ENCODE results near the gene DDX43. TPM values are rescaled to one million over a fixed set of nuclear protein-coding genes. Genes with fewer than 3 reads are reported as not detected.
"Not testable (repeated sequence)": the region's sequence is repeated elsewhere in the genome, so short reads cannot be mapped to it uniquely, and the experiment has no call there.

Gene DDX43
- total RNA-seq, 1 donor from 2014 or later: 0.33 TPM

DNA sequence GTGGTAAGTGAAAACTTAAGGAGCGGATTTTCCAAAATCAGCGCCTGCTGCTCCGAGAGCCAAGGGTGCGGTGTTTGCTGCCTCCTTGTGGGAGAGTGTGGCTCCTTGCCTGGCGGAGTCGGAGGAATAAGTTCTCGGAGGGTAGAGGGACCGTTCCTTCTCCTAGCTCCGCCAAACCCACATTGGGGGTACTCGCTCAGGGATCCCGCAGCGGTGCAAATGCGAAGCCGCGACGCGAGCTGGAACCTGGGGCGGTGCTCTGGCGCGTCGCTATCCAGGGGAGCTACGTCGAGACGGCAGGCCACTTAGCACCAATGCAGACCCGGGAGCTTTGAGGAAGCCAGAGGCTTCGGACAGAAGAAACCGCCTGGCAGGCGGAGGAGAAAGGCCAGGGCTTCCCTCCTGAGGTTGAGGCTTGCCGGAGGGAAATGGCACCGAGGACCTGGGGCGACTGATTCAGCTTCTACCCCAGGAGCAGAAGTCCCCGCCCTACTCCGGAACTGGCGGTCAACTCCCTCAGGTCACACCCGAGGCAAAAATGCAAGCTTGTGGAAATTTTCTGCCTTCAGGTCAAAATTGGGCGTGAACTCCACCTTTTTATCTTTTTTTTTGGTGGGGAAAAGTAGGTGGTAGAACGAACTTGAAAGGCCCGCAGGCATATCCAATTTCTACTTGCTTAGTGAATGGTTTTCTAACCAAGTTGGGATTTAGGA is 5.7 kb upstream of the DDX43 start:
- no peak for DNase-seq (ENCODE audit: low read depth, low spot score)

DNA sequence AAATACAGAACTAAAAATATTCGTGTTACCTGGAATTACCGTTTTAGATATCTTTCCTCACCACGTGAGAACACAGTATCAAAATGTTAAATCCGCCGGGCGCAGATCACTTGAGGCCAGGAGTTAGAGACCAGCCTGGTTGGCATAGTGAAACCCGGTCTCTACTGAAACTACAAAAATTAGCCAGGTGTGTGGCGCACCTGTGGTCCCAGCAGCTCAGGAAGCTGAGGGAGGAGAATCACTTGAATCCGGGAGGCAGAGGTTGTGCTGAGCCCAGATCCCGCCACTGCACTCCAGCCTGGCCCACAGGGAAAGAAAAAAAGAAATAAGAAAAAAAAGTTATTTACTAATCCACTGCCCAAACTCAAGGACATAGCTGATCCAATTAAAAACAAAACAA is 4.8 kb upstream of the DDX43 start:
- no peak for DNase-seq (ENCODE audit: low read depth, low spot score)

DNA sequence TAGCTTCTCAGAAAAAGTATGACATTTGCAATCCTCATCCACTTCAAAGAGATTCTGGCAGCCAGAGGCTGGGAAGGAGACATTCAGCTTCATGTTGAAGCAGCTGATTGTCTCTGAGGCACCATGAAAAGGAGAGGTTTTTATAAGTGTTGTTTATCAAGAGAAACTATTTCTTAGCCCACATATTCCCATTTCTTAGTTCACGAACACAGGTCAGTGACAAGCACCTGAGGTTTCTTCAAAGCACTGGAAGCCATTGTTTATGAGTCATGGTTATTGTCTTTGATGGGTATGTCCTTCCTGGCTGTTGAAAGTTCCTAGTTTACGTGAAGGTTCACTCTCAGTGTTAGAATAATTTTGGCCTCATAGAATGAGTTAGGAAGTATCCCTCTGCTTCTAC is 3.0 kb upstream of the DDX43 start:
- no peak for DNase-seq (ENCODE audit: low read depth, low spot score)

DNA sequence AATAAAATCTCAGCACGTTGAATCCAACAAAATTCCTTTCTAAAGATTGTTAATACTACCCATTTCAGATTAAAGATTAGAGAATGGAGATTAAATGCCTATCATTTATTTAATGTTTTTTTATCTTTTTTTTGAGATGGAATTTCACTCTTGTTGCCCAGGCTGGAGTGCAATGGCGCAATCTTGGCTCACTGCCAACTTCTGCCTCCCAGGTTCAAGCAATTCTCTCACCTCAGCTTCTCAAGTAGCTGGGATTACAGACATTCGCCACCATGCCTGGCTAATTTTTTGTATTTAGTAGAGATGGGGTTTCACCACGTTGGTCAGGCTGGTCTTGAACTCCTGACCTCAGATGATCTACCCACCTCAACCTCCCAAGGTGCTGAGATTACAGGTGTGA is 2.4 kb upstream of the DDX43 start:
- DNase-seq (ENCODE audit: low read depth, low spot score): not testable (repeated sequence)

DNA sequence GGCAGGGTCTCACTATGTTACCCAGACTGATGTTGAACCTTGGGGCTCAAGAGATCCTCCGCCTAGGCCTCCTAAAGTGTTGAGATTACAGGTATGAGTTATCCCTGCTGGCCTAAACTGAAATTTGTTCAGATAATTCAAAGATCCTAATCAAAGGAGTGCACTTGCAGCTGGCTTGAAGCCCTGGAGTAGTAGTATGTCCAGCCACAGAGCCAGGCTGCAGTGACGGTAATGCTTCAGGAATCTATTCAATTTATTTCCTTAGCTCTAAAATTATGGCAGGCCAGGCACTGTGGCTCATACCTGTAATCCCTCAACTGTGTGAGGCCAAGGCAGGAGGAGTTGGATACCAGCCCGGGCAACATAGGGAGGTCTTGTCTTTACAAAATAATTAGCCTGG is 1.4 kb upstream of the DDX43 start:
- no peak for DNase-seq (ENCODE audit: low read depth, low spot score)

DNA sequence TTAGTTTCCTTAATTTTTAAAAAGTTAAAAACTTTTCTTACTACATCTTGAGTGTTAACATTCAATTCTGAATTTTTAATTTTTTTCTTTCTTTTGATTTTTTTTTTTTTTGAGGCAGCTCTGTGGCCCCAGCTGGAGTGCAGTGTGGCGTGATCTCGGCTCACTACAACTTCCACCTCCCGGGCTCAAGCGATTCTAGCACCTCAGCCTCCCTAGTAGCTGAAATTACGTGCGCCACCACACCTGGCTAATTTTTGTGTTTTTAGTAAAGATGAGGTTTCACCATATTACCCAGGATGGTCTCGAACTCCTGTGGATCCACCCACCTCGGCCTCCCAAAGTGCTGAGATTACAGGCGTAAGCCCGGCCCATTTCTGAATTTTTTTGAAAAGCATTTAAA is 1.2 kb downstream of the DDX43 start:
- no peak for DNase-seq (ENCODE audit: low read depth, low spot score)

DNA sequence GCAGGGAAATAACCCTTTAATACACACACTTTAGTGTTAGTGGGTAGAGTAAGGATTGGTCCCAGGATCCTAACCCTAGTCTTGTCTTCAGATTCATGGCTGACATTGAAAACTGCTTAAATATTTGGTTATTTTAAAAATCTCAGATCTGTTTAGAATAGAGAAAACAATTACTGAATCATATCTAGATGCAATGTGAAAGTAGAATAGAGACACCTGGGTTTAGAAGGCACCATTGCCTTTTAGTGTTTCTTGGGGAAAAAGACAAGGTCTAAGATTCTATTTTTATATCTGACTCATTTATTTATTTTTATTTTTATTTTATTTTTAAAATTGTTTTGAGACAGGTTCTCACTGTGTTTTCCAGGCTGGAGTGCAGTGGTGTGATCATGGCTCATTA is 6.0 kb downstream of the DDX43 start:
- DNase-seq (ENCODE audit: low read depth, low spot score): no peak

DNA sequence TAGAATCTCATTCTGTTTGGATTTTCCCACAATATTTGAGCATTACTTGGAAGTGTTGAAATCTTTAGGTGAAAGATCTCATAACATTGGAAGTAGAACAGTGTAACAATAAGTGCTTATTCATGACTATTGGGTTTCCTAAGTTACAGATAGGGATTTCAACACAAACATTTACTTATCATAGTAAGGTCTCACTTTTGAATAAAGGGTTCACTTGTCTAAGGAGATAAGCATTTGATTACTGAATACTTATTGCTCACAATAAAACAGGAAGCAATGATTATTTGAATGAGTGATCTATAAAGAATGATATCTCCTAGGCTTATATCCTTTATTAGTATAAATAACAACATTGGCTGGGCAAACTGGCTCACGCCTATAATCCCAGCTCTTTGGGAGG is 14.8 kb downstream of the DDX43 start:
- DNase-seq (ENCODE audit: low read depth, low spot score): no peak

DNA sequence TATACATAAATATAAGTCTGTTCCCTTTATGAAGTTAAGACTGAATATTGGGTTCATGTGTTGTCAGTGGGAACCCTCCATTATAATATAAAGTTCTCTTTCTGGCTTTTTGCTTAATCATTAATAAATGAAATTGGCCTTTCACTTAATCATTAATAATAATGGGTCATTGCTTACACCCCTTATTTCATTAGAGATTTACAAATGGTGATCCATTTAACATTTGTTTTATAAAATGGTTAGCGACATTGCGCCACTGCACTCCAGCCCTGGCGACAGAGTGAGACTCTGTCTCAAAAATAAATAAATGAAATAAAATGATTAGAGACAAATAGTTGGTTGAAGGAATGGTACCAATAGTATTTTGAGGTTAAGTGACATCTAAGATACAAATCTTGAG is 18.5 kb downstream of the DDX43 start:
- DNase-seq (ENCODE audit: low read depth, low spot score): no peak

DNA sequence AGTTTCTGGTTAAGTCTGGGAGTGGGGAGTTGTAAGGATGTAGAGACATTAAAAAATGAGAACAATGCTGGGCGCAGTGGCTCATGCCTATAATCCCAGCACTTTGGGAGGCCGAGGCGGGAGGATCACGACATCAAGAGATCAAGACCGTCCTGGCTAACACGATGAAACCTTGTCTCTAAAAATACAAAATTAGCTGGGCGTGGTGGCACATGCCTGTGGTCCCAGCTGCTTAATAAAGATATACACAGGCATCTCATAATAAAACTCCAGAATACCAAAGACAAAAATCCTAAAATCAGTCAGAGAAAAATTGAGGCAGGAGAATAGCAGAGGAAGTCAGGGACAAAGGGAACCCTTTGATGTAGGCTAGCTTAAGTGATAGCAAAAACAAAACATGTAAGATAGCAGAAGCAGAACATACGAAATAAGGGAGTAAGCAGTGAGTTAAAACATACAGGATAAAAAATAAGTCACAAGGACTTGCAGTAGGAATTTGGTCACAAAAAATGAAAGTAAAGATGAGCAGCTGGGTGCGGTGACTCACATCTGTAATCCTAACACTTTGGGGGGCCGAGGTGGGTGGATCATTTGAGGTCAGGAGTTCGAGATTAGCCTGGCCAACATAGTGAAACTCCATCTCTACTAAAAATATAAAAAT is 23.6 kb downstream of the DDX43 start:
- DNase-seq (ENCODE audit: low read depth, low spot score): no peak

DNA sequence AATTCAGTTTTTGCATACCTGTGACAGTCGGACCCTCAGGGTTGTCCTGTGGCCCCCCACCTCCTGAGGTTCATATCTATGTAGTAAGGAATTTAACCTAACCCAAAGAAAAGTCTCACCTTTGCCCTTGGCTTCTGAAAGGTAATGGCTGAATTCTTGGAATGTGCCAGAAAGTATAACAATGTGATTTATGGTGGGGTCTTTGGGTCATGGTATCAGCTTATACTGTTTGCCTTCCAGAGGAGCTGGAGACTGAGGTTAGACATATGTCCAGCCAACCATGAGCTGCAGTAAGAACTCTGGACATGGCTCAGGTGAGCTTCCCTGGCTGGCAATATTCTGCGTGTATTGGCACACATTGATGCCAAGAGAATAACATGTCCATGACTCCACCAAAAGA is 26.9 kb downstream of the DDX43 start:
- no peak for DNase-seq (ENCODE audit: low read depth, low spot score)

DNA sequence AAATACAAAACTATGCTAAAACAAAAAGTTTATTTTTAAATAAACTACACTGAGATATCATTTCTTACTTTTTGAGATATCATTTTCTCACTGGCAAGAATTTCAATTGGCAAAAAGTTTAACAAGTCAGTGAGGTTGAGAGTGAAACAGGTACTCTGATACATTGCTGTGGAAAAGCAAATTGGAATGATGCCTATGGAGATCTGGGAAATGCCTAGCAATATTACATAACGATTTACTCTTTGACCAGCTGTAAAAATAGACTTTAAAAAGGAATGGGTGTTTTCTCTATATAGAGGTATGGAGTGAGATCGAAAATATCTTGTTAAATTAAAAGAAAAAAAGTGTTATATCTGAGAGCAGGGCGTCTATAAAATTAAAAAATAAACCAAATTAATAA is 40.6 kb downstream of the DDX43 start:
- DNase-seq (ENCODE audit: low read depth, low spot score): no peak

DNA sequence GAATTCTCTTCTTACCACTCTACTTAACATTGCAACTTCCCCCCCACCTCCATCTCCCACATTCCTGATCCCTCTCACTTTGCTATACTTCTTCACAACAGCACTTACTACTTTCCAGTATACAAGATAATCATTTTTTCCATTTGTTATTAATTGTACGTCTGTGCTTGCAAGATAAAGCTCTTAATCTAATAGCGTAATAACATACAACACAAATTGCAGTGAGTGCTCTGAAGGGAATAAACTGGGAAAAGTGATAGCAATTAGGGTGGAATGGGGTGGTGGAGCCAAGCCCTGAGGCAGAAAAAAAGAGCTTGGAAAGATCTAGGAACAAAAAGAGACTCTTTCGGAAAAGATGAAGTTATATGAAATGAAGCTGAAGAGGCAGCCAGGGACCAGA is 48.9 kb downstream of the DDX43 start:
- DNase-seq (ENCODE audit: low read depth, low spot score): no peak

DNA sequence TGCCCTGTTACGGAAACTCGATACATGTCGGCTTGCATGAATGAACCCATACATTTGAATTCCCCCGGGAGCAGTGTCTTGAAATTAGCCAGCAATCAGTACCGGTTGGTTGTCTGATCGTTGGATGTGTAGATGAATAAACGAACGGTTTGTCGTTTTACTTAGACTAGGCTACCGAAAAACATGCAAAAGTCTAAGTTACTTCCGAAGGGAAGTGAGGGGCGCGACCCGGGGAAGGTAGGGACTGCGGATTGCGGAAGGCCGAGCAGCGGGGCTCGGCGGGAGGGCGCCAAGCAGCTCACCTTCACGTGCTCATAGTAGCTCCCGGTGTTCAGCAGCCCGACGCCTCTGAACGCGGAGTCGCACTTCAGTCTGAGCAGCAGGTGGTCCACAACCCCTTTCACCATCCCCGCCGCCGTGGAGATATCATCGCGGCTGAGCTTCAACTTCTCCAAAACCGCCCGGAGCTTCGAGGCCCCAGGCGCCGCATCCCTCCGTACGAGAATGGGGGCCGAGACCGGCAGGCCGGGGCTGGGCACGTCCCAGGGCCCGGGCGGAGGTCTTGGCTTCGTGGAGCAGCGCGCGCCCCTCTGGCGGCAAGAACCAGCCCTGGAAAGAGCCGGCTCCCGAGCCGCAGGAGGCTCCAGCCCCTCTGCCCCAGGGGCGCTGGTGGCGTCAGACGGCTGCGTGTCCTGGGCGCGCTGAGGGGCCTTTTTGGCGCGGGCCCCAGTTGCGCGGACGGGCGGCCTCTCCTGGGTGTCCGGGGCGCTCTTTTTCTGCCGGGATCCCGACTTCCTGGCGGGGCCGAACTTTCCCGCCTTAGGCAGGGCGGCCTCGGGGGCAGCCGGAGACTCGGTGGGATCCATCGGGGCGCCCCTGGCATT is 56.8 kb downstream of the DDX43 start:
- no peak for DNase-seq (ENCODE audit: low read depth, low spot score)

DNA sequence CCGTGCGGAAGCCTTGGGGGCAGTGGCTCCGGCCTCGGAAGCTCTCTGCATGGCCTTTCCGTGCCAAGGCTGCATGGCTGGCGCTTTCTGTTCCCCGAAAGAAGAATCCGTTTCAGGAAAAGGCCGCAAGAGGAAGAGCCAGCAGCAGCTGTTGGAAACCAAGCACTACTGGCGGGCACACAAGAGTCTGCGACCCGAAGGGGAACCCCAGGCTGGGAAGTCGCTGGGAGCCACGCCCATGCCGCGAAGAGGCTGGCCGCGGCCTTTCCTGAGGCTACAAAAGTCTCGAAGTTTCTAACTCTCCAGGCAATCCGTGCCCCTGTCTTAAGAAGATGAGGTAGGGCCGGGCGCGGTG is 57.5 kb downstream of the DDX43 start, which contains the start of gene CGAS:
Gene CGAS (minus strand): TSS at position 191 of the 355 bp plus-strand sequence. CDS start 116 bp downstream, at position 75.
- no peak for DNase-seq (ENCODE audit: low read depth, low spot score)

DNA sequence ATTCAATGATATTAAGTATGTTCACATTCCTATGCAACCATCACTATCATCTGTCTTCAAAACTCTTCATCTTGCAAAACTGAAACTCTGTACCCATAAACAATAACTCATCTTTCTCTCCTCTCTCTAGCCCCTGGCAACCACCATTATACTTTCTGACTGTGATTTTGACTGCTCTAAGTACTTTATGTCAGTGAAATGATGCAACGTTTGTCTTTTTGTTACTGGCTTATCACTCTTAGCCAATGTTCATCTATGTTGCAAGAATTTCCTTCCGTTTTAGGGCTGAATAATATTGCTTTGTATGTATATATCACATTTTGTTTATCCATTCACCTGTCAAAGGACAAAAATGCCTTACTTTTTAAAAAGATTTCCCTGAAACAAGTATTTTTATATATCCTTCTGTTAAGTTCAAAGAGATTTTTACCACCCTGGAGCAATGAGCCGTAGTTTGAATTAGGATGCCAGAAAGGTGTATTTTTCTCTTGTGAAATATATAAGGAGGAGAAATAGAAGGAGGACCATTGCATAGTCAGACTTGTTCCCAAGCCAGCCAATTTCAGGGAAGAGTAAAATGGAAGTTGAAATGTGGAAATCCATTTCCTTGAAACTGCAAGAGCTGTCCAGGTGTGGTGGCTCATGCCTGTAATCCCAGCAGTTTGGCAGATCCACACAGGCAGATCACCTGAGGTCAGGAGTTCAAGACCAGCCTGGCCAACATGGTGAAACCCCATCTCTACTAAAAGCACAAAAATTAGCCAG is 61.4 kb downstream of the DDX43 start:
- DNase-seq (ENCODE audit: low read depth, low spot score): no peak

DNA sequence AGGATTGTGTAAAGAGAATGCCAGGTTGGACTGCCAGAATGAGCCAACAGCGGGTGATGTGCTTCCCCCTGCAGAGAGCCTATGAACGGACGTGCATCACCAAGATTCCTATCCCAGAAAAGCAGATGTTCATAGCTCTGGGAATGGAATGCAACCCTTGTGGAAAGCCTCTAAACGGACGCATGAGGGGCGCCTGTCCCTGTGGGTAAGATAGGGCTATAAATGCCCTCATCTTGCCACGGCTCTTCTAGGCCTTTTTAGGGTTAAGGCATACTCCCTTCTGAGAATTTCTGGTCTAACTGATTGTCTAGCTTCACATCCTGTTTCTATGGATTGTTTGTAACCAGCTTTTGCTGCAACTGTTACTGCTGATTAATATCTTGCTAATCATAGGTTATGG is 64.8 kb downstream of the DDX43 start:
- DNase-seq (ENCODE audit: low read depth, low spot score): not testable (repeated sequence)

DNA sequence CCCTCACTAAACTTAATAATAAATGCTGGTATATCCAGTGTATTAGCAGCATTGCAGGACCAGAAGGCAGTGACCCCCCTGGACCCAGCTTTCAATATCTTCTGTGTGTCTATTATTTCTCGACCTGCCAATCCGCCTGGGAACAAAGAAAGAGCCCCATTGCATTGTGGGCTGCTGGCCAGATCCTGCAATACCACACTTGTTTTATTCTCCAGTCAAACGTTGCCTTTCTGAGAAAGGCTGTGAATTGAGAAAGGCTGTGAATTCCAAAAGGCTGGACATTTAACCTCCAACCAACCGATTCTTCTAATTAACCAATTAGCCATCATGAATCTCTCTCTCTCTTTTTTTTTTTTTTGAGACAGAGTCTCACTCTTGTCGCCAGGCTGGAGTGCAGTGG is 65.4 kb downstream of the DDX43 start:
- no peak for DNase-seq (ENCODE audit: low read depth, low spot score)

DNA sequence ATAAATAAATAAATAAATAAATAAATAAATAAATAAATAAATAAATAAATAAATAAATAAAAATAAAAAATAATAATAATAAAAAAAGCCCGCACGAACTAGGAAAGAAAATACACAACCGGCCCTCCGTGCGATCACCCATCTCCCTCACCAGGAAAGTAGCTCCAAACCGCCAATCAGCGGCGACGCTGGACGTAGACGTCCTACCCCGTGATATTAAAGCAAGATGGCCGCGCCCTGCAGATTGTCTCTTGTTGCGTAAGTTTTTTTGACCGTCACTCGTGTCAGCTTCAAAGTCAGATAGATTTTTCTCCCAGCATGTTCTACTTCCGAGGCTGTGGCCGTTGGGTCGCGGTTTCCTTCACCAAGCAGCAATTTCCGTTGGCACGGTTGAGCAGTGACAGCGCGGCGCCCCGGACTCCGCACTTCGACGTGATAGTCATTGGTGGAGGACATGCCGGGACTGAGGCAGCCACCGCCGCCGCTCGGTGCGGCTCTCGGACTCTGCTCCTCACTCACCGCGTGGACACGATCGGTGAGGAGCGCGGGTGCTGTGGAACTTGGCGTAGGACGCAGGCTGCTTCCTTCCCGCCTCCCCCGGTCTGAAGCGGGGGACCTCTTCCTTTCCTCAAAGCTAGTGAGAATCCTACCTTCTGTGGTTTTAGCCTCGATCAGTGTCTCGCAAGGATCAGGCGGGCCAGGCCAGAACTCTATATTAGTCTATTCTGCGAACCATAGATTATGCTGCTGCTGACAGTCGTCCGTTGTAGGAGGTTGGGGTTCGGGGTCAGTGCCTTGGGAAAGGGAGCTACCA is 67.1 kb downstream of the DDX43 start, which contains the start of gene MTO1:
Gene MTO1 (plus strand): TSS at position 201 of the 814 bp plus-strand sequence. CDS start 118 bp downstream, at position 319.
- DNase-seq (ENCODE audit: low read depth, low spot score): peak; percentile 64
